Measurements from ENCODE around the gene HOXA7. TPM values are rescaled to one million over a fixed set of nuclear protein-coding genes. Genes with fewer than 3 reads are reported as not detected.
A peak's percentile ranks its signal among the peaks of the same experiment; 100 is the strongest.

The HOXA7 gene
- total RNA-seq, 2 experiments from 2014 or later = not detected

GRCh38 chr7:27185013-27185853 lies 28.8 kb upstream of the HOXA7 start, which contains the start of gene HOXA11:
HOXA11 (minus strand) TSS chr7:27185232; CDS start chr7:27185144, 88 bp downstream.
- intact Hi-C loops (cut with micrococcal nuclease) = loop anchor here (1.0 to 5.0 kb wide), 2 partner anchors 17 to 33 kb away; partner anchors contain the start of gene HOXA3
- Mint-ChIP-seq H3K36me3 (ENCODE audit: low read depth) (no peaks in the 10 kb centered on the region), H3K27ac (no peak within 1 kb of the TSS), H3K4me3 (peak within 1 kb of the TSS; percentile 61), H3K9me3 (no peaks in the 10 kb centered on the region), H3K27me3 (ENCODE audit: low read depth) (peaks cover 84% of the 10 kb centered on the region), H3K4me1 (ENCODE audit: low read depth) (peaks cover 37% of the 10 kb centered on the region)
- DNase-seq = peak; percentile 58
- CTCF ChIA-PET = interaction anchor here (0.5 to 1.1 kb wide), 3 partner anchors 11 to 58 kb away, joined by 3 to 5 read pairs (median 3); no protein-coding TSS in a partner anchor

- DNase-seq = no peak
- CTCF ChIA-PET = interaction anchor here (1.0 to 1.5 kb wide), 5 partner anchors 11 to 33 kb away, joined by 3 to 5 read pairs (median 3); no protein-coding TSS in a partner anchor
- no peak overlapping the region for H3K27ac Mint-ChIP-seq
Measured at GRCh38 chr7:27184337-27185012, 28.0 kb upstream of the HOXA7 start.

GRCh38 chr7:27183682-27184336 lies 27.3 kb upstream of the HOXA7 start:
- H3K27me3 Mint-ChIP-seq (ENCODE audit: low read depth) = peaks cover 82% of the 10 kb centered on the region
- no peaks in the 10 kb centered on the region for H3K9me3 Mint-ChIP-seq
- intact Hi-C loops (cut with micrococcal nuclease) = loop anchor here (1.0 kb wide), 1 partner anchor 10 kb away; the partner anchor contains the start of gene HOXA10
- DNase-seq = no peak
- no peaks in the 10 kb centered on the region for H3K36me3 Mint-ChIP-seq (ENCODE audit: low read depth)
- H3K4me1 Mint-ChIP-seq (ENCODE audit: low read depth) = peaks cover 35% of the 10 kb centered on the region
- no peak overlapping the region for H3K27ac Mint-ChIP-seq
- CTCF ChIA-PET = interaction anchor here (0.7 to 1.5 kb wide), 4 partner anchors 12 to 325 kb away, joined by 3 to 7 read pairs (median 4); no protein-coding TSS in a partner anchor
- peak overlapping the region; percentile 43 for H3K4me3 Mint-ChIP-seq

More at GRCh38 chr7:27184337-27185012, 28.0 kb upstream of the HOXA7 start:
- intact Hi-C loops (cut with micrococcal nuclease) = loop anchor here (1.0 to 5.0 kb wide), 3 partner anchors 10 to 32 kb away; partner anchors contain the start of genes HOXA10 and HOXA3
- peak overlapping the region; percentile 61 for H3K4me3 Mint-ChIP-seq
- peaks cover 36% of the 10 kb centered on the region for H3K4me1 Mint-ChIP-seq (ENCODE audit: low read depth)
- H3K36me3 Mint-ChIP-seq (ENCODE audit: low read depth) = no peaks in the 10 kb centered on the region
- H3K27me3 Mint-ChIP-seq (ENCODE audit: low read depth) = peaks cover 82% of the 10 kb centered on the region
- no peaks in the 10 kb centered on the region for H3K9me3 Mint-ChIP-seq

GRCh38 chr7:27182861-27183681 lies 26.6 kb upstream of the HOXA7 start:
- no peak for DNase-seq
- peaks cover 78% of the 10 kb centered on the region for H3K27me3 Mint-ChIP-seq (ENCODE audit: low read depth)
- H3K4me1 Mint-ChIP-seq (ENCODE audit: low read depth) = peaks cover 28% of the 10 kb centered on the region
- H3K36me3 Mint-ChIP-seq (ENCODE audit: low read depth) = no peaks in the 10 kb centered on the region
- no peak overlapping the region for H3K4me3 Mint-ChIP-seq
- CTCF ChIA-PET = interaction anchor here (0.7 to 1.5 kb wide), 6 partner anchors 13 to 325 kb away, joined by 3 to 7 read pairs (median 4); no protein-coding TSS in a partner anchor
- intact Hi-C loops (cut with micrococcal nuclease) = no loop called here
- no peaks in the 10 kb centered on the region for H3K9me3 Mint-ChIP-seq
- H3K27ac Mint-ChIP-seq = no peak overlapping the region

- intact Hi-C loops (cut with micrococcal nuclease) = no loop called here
- CTCF ChIA-PET = interaction anchor here (0.9 to 1.4 kb wide), 3 partner anchors 17 to 23 kb away, joined by 3 to 4 read pairs (median 3); no protein-coding TSS in a partner anchor
- peaks cover 78% of the 10 kb centered on the region for H3K27me3 Mint-ChIP-seq (ENCODE audit: low read depth)
- H3K4me1 Mint-ChIP-seq (ENCODE audit: low read depth) = peaks cover 23% of the 10 kb centered on the region
- no peak overlapping the region for H3K4me3 Mint-ChIP-seq
- no peak overlapping the region for H3K27ac Mint-ChIP-seq
- no peak for DNase-seq
- H3K36me3 Mint-ChIP-seq (ENCODE audit: low read depth) = no peaks in the 10 kb centered on the region
- no peaks in the 10 kb centered on the region for H3K9me3 Mint-ChIP-seq
Measured at GRCh38 chr7:27182285-27182841, 25.9 kb upstream of the HOXA7 start.

- Mint-ChIP-seq H3K9me3 (no peaks in the 10 kb centered on the region), H3K36me3 (ENCODE audit: low read depth) (no peaks in the 10 kb centered on the region), H3K4me1 (ENCODE audit: low read depth) (peaks cover 20% of the 10 kb centered on the region), H3K4me3 (no peak overlapping the region), H3K27me3 (ENCODE audit: low read depth) (peaks cover 73% of the 10 kb centered on the region), H3K27ac (no peak overlapping the region)
- intact Hi-C loops (cut with micrococcal nuclease) = no loop called here
- no peak for DNase-seq
- CTCF ChIA-PET = interaction anchor here (1.0 to 1.4 kb wide), 2 partner anchors 17 to 23 kb away, joined by 3 read pairs; no protein-coding TSS in a partner anchor
Measured at GRCh38 chr7:27181795-27182275, 25.4 kb upstream of the HOXA7 start.

GRCh38 chr7:27180431-27181420 lies 24.3 kb upstream of the HOXA7 start:
- Mint-ChIP-seq H3K36me3 (ENCODE audit: low read depth) (no peaks in the 10 kb centered on the region), H3K4me1 (ENCODE audit: low read depth) (peaks cover 12% of the 10 kb centered on the region), H3K4me3 (no peak overlapping the region), H3K9me3 (no peaks in the 10 kb centered on the region), H3K27me3 (ENCODE audit: low read depth) (peaks cover 74% of the 10 kb centered on the region), H3K27ac (no peak overlapping the region)
- no peak for DNase-seq
- intact Hi-C loops (cut with micrococcal nuclease) = no loop called here
- CTCF ChIA-PET = interaction anchor here (0.6 to 2.3 kb wide), 14 partner anchors 9 to 318 kb away, joined by 3 to 11 read pairs (median 4); no protein-coding TSS in a partner anchor

- CTCF ChIA-PET = interaction anchor here (0.6 to 2.3 kb wide), 19 partner anchors 9 to 735 kb away, joined by 3 to 11 read pairs (median 4); no protein-coding TSS in a partner anchor
- H3K27me3 Mint-ChIP-seq (ENCODE audit: low read depth) = peaks cover 72% of the 10 kb centered on the region
- H3K4me1 Mint-ChIP-seq (ENCODE audit: low read depth) = peaks cover 8% of the 10 kb centered on the region
- H3K9me3 Mint-ChIP-seq = no peaks in the 10 kb centered on the region
- peak; percentile 57 for DNase-seq
- intact Hi-C loops (cut with micrococcal nuclease) = no loop called here
- H3K4me3 Mint-ChIP-seq = peak overlapping the region; percentile 4
- H3K36me3 Mint-ChIP-seq (ENCODE audit: low read depth) = no peaks in the 10 kb centered on the region
- no peak overlapping the region for H3K27ac Mint-ChIP-seq
Measured at GRCh38 chr7:27179503-27180430, 23.3 kb upstream of the HOXA7 start.

- Mint-ChIP-seq H3K27me3 (ENCODE audit: low read depth) (peaks cover 71% of the 10 kb centered on the region), H3K4me1 (ENCODE audit: low read depth) (peaks cover 8% of the 10 kb centered on the region), H3K36me3 (ENCODE audit: low read depth) (no peaks in the 10 kb centered on the region), H3K27ac (no peak overlapping the region), H3K9me3 (no peaks in the 10 kb centered on the region), H3K4me3 (no peak overlapping the region)
- intact Hi-C loops (cut with micrococcal nuclease) = no loop called here
- CTCF ChIA-PET = interaction anchor here (0.6 to 2.3 kb wide), 20 partner anchors 8 to 1252 kb away, joined by 3 to 11 read pairs (median 4); no protein-coding TSS in a partner anchor
- DNase-seq = no peak
Measured at GRCh38 chr7:27179030-27179429, 22.6 kb upstream of the HOXA7 start.

Data from activated naive CD4-positive, alpha-beta T cell treated with anti-CD3 and anti-CD28 coated beads for 36 hours (primary cell).